GM19397 (cell line): Measurements from ENCODE around the gene MTHFR.
A peak's percentile ranks its signal among the peaks of the same experiment; 100 is the strongest.

Experiments
- ATAC-seq: cut with Tn5 transposase; IDR thresholded peaks from one replicate; pipeline ENCODE4 v1.9.1; 2021; ENCODE audit warnings: mild to moderate bottlenecking, moderate library complexity; ENCODE audit not compliant: unreplicated experiment

Gene MTHFR

DNA sequence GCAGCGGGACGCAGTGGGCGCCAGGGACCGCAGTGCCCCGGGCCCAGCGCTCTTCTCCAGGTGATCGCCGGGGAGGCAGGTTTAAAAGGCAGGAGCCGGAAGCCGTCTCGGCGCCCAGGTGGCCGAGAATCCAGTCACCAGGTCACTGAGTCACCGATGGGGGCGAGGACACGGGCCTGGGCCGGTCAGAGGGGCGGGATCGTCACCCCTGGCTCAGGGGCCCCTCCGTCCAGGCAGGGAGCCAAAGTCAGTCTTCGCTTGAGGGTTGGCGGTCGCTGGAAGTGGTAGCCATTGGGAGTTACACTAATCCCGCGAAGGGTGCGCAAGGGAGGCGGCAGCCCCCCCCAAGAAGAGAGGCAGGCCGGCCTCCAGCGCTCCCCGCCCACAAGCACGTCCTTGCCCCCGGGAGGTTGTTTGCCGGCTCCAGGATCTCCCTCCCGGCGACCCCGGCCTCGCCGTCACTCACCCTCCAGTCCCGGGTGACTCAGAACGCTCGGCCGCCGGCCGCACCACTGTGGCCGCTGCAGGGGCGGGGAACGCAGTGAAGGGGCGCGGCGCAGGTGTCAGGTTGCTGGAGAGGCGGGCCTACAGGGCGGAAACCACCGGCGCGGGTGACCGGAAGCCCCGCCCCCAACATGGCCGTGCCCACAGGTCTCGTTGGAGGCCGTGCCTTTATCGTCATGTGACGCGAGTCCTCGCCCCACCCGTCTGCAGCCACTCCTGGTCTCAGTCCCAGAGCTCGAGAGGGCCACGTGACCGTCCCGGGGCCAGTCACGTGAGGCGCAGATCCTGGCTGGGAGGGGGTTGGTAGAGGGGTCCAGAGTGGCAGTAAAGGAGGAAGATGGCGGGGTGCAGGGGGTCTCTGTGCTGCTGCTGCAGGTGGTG is at the start of gene MTHFR, which contains the start of gene CLCN6:
Gene MTHFR (minus strand): TSS at position 543 of the 885 bp plus-strand sequence. CDS start 2,848 bp downstream, outside the sequence.
Gene CLCN6 (plus strand): TSS at position 770 of the 885 bp plus-strand sequence. CDS start 72 bp downstream, at position 842.
- peak; percentile 84 for ATAC-seq

DNA sequence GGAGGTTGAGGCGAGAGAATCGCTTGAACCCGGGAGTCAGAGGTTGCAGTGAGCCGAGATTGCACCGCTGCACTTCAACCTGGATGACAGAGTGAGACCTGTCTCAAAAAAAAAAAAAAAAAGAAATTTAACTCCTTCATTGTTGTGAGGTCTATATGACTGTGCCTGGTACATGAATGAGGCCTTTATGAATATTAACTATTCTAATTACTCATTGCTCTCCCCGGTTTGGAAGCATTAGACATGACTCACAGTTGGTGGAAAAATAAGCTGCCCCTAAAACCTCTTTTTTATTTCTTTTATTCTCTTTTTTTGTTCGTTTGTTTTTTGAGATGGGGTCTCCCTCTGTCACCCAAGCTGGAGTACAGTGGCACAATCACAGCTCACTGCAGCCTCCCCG is 49.7 kb upstream of the MTHFR start:
- ATAC-seq, result no peak

DNA sequence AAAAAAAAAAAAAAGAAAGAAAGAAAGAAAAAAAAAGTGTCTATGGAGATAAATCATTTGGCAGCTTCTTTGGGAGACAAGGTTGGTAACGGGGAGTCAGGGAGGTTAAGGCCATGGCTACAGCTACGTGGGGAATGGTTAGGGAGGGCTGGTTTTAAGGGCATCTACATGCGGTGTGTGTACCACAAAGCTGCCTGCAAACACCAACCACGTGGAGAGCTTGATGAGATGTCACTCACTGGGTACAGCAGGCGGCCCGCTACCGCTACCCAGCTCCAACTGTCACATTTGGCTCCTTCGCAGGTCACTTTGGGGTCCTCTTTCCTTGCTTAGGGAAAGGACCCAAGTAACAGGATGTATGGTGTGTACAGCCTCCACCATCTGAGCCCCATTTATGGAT is 48.8 kb upstream of the MTHFR start:
- no peak for ATAC-seq

DNA sequence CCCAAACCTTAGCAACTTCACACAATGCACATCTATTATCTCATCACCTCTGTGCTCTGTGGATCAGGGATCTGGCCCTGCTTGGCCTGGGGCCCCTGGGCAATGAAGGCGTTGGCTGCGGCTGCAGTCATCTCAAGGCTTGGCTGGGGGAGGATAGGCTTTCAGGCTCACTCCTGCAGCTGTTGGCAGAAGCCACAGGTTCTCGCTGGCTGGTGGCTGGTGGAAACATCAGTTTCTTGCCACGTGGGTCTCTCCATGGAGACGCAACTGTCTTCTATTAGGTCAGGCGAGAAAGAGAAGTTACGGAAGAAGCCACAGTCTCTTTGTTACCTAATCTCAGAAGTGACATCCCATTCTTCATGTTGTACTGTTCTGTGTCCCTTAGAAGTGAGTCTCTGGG is 45.4 kb upstream of the MTHFR start:
- ATAC-seq, result no peak

DNA sequence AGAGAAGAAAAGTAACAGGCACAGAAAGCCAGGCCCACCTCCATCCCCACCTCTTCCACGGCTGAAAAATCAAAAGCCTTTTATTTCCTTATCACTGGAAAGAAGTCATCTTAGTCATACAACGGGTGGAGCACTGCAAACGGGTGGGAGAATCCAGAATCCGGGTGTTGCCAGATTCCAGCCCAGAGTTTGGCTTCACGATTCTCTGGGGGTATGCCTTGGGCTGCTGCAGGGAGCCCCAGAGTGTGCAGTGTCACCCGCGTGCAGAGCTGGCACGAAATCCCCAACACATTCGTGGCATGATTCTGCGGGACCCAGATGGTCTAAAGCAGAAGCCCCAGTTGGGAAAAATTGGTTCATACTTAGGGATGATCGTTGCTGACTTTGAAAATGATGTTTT is 44.4 kb upstream of the MTHFR start:
- ATAC-seq, result no peak

DNA sequence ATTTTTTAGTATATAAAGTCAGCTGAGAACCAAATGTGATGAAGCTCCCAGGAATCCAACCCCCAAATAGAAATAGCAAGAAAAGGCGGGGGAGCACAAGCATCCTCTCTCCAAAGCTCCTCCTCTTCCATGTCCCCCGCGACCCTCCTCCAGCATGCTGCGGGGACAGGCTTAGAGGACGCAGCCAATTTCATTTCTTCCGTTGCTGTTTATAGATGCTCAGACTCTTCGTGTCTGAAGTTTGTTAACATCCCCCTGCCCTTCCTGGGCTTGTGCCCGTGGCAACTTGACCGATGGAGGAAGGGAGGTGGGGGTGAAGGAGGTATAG is 42.6 kb upstream of the MTHFR start:
- no peak for ATAC-seq

DNA sequence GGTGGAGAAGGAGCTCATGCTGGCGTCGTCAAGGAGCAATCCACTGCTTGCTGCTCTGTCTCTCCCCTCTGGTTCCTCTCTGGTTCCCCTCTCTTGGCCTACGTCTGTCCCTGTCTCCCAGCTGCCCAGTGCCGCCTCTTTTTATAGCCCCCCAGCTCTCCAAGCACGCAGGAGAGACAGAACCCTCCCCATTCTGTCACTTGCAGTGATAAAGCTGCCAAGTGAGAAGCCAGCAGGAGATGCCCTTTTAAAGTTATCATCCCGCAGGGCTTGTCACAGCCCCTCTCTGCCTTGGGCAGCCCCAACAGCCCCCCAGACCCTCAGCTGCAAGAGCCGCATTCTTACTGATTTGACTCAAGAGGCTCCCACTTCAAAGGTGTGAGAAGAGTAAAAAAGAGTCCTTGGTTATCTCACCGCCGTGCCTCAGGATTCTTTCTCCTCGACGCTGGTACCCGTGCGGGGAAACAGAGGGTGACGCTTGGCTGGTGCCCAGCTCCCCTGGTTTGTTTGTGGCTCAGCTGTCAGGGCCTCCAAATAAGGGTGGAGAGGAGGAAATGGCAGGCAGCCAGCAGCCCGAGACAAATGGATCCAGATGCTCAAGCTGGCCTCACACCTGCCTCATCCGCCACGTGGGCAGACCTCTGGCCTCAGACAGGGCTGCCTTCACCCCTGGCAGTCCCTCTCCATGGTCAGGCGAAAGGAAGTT is 42.1 kb upstream of the MTHFR start, which contains the start of gene NPPA:
Gene NPPA (minus strand): TSS at position 117 of the 706 bp plus-strand sequence. CDS start 99 bp downstream, at position 18.
- no peak for ATAC-seq

DNA sequence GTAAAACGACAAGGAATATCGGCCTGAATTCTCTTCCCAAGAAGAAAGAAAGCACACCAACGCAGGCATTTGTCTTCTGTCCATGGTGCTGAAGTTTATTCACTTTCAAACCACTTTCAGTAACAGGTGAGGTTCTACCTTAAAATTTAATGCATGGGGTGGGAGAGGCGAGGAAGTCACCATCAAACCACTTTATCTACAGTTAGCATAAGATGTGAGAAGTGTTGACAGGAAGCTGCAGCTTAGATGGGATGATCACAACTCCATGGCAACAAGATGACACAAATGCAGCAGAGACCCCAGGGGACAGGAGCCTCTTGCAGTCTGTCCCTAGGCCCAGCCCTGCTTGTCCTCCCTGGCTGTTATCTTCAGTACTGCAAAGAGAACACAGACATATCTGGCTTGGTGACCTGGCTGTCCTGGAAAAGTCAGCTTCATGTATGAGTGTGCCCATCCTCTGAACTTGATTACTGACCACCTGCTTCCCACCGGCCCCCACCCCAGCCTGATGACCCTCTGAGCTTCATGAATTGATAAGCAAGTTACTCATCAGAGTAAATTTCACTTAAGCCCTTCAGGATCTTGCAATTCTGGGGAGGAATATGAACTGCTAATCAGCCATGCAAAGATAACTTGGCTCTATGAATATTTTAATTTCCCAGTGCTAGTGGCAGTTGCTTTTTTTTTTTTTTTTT is 40.0 kb upstream of the MTHFR start:
- ATAC-seq, result no peak

DNA sequence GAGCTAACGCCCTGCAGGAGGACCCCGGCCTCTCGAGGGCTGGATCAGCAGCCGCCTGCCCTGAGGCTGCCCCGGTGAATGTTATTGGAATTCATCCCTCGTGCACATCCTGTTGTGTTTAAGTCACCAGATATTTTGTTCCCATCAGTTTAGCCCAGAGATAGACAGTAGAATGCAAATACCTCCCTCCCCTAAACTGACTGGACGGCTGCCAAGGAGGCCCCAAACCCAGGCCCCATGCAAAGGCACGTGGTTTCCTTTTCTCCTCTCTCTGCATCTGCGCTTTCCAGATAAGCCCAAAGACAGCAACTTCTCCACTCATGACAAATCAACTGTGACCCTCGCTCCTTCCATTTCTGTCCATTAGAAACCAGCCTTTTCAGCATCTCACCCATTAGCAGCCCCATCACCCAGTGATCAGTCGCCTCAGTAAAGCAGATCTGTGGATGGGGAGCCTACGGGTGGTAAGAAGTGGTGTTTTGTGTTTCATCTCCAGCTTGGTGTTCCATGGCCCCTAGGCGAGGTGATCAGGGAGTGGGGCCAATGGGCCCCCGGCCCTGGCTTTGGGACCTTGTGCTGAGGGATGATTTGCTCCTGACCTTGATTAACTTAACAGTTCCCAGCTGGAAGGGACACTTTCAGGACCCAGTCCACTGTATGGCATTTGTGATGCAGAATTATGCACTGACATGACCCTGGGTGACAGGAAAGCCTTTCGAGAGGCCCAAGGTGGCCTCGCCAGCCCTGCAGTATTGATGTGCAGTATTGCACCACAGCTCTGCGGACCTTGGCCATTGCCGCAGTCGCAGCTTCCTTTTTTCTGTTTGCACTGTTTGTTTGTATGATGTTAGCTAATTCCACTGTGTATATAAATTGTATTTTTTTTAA is 36.6 kb upstream of the MTHFR start:
- no peak for ATAC-seq

DNA sequence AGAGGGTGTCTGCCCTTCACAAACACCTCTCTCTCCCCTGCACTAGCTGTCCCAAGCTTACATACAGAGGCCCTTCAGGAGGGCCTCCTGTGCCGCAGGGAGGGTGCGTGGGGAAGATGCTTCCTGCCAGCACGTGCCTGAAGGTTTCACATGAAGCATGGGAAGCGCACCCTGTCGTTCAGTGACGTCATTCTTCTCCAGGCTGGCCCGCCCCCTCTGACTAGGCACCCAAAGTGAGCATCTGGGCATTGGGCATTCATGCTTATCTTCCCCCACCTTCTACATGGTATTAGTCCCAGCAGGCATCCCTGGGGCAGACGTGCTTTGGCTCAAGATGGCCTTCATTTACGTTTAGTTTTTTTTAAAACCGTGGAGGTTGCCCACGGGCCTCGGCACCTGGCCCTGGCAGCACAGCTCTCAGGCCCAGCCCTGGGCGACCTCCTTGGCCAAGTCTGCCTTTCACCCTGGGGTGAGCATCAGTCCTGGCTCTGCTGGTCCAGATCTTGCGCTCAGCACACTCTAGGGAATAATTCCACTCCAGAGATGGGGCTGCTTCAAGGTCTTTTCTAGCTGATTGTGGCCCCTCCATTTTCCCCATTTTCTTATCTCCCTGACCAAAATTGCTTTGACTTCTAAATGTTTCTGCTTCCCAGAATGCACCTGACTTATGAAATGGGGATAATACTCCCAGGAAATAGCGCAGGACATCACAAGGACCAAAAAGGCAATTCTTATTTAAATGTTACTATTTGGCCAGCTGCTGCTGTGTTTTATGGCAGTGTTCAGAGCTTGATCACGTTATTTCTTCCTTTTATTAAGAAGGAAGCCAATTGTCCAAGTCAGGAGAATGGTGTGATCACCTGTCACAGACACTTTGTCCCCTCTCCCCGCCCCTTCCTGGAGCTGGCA is 35.7 kb upstream of the MTHFR start:
- ATAC-seq, result no peak

DNA sequence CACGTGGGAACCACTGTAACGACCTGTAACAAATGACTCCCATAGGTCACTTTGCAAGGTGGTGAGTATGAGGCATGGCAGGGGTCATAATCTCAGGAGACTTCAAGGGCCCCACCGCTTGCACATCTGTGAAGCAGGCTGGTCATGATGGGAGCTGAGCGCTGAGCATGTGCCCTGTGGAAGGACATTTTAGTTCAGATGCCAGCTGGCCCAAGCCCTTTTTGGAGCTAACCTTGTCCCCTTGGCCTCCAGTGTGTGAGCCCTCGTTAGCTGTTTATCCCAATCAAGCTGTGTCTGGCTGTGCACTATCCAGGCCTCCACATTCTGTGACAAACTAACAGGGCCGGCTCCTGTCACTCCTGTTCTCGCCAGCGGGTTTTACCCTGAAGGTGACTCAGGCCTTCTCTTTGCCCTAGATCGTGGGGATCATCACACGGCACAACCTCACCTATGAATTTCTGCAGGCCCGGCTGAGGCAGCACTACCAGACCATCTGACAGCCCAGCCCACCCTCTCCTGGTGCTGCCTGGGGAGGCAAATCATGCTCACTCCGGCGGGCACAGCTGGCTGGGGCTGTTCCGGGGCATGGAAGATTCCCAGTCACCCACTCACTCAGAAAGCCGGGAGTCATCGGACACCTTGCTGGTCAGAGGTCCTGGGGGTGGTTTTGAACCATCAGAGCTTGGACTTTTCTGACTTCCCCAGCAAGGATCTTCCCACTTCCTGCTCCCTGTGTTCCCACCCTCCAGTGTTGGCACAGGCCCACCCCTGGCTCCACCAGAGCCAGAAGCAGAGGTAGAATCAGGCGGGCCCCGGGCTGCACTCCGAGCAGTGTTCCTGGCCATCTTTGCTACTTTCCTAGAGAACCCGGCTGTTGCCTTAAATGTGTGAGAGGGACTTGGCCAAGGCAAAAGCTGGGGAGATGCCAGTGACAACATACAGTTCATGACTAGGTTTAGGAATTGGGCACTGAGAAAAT is 34.3 kb upstream of the MTHFR start:
- ATAC-seq, result no peak

DNA sequence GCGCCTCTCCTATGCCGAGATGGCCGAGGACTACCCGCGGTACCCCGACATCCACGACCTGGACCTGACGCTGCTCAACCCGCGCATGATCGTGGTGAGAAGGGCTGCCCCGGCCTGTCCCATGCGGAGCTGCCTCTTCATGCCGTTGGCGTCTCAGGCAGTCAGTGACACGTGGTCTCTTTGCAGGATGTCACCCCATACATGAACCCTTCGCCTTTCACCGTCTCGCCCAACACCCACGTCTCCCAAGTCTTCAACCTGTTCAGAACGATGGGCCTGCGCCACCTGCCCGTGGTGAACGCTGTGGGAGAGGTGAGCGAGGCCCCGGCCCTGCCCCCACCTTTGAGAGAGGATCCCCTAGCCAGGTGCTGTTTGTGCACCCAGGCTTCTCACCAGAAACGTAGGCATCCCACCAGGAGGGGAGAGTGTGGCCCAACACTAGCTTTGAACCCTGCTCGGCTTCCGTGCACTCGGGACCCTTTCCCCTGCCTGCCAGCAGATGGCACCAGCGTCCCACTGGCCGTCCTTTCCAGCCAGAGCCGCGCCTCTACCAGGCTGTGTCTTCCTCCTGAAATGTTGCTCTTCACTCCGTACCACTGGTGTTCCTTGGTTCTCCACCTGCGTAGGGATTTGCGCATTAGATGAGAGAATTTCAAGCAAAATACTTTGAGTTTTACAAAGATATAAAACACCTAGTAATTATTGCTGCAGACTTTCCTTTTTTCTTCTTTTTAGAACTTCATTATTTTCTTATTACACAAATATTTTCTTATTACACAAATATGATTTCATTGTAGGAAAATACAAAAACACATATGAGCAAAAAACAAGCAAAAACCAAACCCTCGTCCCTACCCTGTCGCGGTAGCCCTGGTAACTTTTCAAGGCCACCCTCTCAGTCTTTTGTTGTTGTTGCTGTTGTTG is 32.8 kb upstream of the MTHFR start:
- no peak for ATAC-seq

DNA sequence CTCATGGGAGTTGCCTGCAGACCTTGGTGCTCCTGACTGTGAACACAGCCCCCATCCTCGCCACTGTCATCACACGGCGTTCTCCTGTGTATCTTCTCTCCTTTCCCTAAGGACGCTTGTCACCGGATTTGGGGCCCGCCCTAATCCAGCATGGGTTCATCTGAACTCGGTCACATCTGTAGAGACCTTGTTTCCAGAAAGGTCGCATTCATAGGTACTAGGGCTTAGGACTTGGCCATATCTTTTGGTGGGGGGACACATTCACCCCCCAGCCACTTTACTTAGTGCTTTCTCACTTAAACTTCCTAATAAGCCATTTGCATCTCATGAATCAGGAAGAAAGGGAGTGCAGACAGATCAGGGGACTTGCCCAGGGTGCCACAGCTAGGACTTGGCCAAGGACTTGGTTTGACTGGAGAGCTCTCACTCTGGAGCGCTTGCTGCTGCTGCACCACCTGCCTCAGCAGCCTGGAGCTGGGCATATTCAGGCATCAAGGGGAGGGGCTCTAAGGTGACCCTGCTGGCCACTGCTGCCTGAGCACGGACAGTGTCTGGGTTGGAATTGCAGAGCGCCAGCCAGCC is 32.1 kb upstream of the MTHFR start:
- no peak for ATAC-seq

DNA sequence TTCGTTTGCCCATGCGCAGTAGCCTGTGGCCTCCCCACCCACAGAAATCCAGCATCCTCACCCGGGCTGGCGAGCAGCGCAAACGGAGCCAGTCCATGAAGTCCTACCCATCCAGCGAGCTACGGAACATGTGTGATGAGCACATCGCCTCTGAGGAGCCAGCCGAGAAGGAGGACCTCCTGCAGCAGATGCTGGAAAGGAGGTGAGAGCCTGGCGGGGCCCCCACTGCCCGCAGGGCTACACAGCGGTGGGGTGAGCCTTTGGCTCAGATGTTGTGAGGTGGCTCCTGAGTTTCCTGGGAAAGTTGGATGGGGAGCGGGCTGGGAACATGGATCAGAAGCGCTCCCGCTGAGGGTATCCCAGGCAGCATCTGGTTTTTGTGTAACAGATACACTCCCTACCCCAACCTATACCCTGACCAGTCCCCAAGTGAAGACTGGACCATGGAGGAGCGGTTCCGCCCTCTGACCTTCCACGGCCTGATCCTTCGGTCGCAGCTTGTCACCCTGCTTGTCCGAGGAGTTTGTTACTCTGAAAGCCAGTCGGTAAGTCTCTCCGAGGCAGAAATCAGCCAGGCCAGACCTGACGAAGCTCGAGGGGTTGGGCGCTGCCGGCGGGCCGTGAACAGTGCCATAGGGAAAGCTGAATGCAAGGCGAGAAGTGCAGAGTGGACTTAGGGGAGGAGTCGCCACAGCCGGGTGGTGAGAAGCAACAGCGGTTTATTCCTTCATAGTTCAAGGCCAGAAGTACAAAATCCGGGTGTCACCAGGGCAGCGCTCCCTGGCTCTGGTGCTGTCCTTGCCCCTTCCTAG is 31.4 kb upstream of the MTHFR start:
- ATAC-seq, result no peak

DNA sequence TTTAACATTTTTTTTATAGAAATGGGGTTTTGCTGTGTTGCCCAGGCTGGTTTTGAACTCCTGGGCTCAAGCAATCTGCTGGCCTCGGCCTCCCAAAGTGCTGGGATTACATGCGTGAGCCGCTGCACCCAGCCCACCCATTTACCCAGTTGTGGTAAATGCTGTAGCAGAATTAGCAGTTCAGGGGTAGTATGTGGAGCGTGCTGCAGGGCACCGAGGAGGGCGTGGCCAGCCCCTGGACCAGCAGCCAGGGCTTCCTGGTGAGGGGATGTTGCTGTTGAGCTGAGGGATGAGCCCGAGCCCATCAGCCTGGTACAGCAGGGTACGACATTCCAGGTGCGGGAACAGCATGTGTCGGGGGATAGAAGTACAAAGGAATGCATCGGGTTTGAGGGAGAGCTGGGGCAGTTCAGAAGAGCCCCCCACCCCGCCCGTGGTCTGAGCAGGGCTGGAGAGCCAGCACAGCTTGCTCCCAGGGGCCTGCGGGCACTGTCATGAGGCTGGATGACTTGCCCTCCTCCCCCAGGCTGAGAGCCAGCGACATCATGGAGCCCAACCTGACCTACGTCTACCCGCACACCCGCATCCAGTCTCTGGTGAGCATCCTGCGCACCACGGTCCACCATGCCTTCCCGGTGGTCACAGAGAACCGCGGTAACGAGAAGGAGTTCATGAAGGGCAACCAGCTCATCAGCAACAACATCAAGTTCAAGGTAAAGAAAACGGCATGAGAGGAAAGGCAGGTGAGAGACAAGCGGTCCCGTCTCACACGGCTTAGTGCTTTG is 29.9 kb upstream of the MTHFR start:
- ATAC-seq, result no peak
